NCI-H2107 treated with DMSO at 0.1 percent for 48 hours (cell line): ENCODE results near the gene ZFP3.
"Not testable (repeated sequence)": the region's sequence is repeated elsewhere in the genome, so short reads cannot be mapped to it uniquely, and the experiment has no call there.

Source experiments
- DNase-seq: peaks from one replicate; lab custom pipeline; 2025; ENCODE audit not compliant: unreplicated experiment; lab: John Stamatoyannopoulos, UW

Gene ZFP3

DNA sequence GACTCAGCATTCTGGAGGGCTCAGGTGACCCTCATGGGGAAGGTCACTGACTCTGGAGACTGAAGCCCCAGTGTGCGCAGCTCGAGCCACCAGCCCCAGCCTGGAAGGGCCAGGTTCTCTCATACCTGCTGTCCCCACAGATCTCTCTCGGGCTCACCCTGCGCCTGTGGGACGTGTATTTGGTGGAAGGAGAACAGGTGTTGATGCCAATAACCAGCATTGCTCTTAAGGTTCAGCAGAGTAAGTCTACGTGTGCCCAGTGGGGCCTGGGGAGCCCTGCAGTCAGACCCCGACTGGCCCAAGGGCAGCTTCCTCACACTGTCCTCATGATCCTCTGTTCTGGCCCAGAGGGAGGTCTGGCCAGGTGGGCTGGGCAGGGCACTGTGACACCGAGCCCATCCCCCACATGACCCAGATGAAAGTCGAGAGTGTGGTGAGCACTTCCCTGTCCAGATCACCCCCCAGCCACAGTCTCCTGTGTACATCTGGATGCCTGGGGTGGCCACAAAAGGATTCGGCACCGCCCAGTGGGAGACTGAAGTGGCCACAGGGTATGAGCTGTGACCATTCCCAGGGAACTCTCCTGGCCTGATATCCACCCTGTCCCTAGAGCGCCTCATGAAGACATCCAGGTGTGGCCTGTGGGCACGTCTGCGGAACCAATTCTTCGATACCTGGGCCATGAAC is 59.4 kb downstream of the ZFP3 start:
- DNase-seq: not testable (repeated sequence)

DNA sequence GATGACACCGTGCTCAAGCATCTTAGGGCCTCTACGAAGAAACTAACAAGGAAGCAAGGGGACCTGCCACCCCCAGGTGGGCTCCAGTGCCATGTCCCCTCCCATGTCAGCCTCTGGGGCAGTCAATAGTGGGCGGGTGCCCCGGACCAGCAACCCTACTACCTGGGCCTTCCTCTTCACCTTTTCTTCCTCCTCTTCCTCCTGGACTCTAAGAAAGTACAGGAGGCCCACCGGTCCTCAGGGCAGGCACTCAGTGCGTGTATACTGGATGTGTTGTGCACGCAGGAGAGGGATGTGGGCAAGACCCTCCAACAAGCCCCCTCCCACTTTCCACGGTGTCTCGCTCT is 59.9 kb downstream of the ZFP3 start:
- DNase-seq: not testable (repeated sequence)

DNA sequence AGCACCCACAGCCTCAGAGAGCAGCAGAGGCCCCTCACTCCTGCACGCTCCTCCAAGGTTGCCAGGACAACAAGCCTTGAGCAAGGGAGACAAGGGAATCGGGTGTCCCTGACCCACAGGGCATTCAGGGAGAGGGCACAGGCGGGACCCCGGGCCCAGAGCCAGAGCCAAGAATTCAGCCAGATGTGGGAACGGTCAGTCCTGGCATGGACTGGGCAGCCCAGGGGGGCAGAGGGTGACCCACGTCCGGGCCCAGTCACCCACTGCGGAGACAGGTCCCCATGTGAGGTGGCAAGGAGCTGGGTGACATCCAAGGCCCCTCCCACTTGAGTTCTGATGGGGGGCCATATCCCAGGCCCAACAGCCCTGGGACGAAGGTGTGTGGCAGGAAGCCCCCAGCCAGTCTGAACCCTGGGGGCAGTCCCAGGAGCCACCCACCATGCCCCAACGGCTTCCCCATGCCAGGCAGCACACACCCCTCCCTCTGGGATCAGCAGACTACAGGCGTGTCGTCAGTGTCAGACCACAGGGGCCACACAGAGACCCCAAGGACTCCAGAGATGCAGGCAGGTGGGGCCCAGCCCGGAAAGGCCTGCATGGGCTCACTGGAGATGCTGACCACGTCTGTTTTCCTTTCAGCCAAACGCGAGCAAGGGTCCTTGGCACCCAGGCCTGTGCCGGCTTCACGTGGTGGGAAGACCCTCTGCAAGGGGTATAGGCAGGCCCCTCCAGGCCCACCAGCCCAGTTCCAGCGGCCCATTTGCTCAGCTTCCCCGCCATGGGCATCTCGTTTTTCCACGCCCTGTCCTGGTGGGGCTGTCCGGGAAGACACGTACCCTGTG is 60.6 kb downstream of the ZFP3 start:
- no peak for DNase-seq

DNA sequence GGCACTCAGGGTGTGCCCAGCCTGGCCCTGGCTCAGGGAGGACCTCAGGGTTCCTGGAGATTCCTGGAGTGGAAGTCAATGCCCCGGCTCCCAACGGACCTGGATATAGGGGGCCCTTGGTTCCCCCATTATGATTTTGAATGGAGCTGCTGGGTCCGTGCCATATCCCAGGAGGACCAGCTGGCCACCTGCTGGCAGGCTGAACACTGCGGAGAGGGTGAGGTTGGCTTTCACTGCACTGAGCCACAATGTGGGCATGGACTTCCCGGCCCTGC is 61.1 kb downstream of the ZFP3 start:
- no peak for DNase-seq

DNA sequence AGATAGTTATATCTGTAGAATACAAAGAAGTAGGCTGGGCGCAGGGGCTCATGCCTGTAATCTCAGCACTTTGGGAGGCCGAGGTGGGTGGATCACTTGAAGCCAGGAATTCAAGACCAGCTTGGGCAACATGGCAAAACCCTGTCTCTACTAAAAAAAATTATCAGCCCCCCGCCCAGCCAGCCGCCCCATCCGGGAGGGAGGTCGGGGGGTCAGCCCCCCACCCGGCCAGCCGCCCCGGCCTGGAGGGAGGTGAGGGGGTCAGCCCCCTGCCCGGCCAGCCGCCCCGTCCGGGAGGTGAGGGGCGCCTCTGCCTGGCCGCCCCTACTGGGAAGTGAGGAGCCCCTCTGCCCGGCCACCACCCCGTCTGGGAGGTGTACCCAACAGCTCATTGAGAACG is 64.6 kb downstream of the ZFP3 start:
- not testable (repeated sequence) for DNase-seq
